B cell (primary cell): Measurements from ENCODE around the gene ZBTB44. TPM values are rescaled to one million over a fixed set of nuclear protein-coding genes. Genes with fewer than 3 reads are reported as not detected.

Source experiments
- polyA plus RNA-seq: library from polyadenylated mRNA; depleted of rRNA; stranded (reverse); fragments of >200 nt; gene quantifications from 2 replicates; pipeline ENCODE4 v1.2.3, GENCODE V29; 2012
- small RNA-seq: library from RNA; depleted of rRNA; stranded (forward); fragments of <200 nt; gene quantifications from one replicate; pipeline ENCODE3, GENCODE V24; 2012; ENCODE audit warnings: low replicate concordance, low read depth; ENCODE audit not compliant: insufficient read length
- total RNA-seq, 2 donors: library from RNA; stranded (reverse); fragments of 120-200 nt in 1 of 2; gene quantifications; 1 replicate in 1 of 2; 2 replicates in 1 of 2; pipeline versions ENCODE4 v1.2.3 to v1.2.4, GENCODE V29; 2013 to 2022

Gene ZBTB44
- total and polyA plus RNA-seq, 2 donors (not counting 1 experiment from before 2014, with no cell fraction given) = 23.3 to 89.4 TPM

Small RNA genes lying within 50 kb of the gene (small RNA-seq; reads per million reads assigned to genes)
- not detected for gene RN7SL778P

Other genes starting within 250 kb of the ZBTB44 start
- gene APLP2, start 245.0 kb downstream of the ZBTB44 start, total RNA-seq = 102 and 111 TPM in 2 replicates
- 84.2 and 184 TPM in 2 replicates for gene APLP2, start 245.0 kb downstream of the ZBTB44 start, polyA plus RNA-seq
- 52.2 TPM in 2 replicates for gene ST14, start 155.1 kb downstream of the ZBTB44 start, total RNA-seq
- 5.8 and 36.2 TPM in 2 replicates for gene ST14, start 155.1 kb downstream of the ZBTB44 start, polyA plus RNA-seq
- not detected in 2 replicates for gene ADAMTS8, start 113.7 kb upstream of the ZBTB44 start, total RNA-seq
- gene ADAMTS8, start 113.7 kb upstream of the ZBTB44 start, polyA plus RNA-seq = not detected in 2 replicates
- gene ADAMTS15, start 133.7 kb upstream of the ZBTB44 start, total RNA-seq = not detected in 2 replicates
- gene ADAMTS15, start 133.7 kb upstream of the ZBTB44 start, polyA plus RNA-seq = 0.03 TPM in 1 of 2 replicates, not detected in the other